ENCODE results near the gene CAMSAP2.

DNA sequence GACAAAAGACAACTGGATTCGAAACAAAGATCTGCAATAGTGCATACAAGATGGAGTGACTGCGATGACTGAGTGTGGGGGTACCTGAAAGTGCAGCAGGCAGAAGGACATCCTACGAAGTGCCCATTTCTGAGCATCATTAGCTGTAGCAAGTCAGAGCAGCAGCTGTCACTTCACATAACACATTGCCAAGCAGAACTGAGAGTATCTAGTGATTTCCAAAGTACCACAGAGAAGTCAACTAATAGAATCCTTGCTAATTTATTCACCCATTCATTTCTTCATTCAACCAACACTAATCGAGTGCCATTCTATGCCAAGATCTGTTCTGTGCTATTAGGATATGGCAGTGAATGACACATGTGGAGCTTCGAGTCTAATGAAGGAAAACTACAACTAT lies 31.6 kb upstream of the CAMSAP2 start:
- TF ChIP-seq, protein P1, sequence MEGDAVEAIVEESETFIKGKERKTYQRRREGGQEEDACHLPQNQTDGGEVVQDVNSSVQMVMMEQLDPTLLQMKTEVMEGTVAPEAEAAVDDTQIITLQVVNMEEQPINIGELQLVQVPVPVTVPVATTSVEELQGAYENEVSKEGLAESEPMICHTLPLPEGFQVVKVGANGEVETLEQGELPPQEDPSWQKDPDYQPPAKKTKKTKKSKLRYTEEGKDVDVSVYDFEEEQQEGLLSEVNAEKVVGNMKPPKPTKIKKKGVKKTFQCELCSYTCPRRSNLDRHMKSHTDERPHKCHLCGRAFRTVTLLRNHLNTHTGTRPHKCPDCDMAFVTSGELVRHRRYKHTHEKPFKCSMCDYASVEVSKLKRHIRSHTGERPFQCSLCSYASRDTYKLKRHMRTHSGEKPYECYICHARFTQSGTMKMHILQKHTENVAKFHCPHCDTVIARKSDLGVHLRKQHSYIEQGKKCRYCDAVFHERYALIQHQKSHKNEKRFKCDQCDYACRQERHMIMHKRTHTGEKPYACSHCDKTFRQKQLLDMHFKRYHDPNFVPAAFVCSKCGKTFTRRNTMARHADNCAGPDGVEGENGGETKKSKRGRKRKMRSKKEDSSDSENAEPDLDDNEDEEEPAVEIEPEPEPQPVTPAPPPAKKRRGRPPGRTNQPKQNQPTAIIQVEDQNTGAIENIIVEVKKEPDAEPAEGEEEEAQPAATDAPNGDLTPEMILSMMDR (IDR thresholded peaks at IDR 0.05) = no peak
- TF ChIP-seq POLR2A (IDR thresholded peaks at IDR 0.05) = no peak
